Ascending aorta (tissue), 2 donors: ENCODE measurements around the gene PIH1D2. TPM values are rescaled to one million over a fixed set of nuclear protein-coding genes. Genes with fewer than 3 reads are reported as not detected.
"Not testable (repeated sequence)": the region's sequence is repeated elsewhere in the genome, so short reads cannot be mapped to it uniquely, and the experiment has no call there.

ENCODE experiments used
- DNase-seq, 2 donors: peaks; one replicate each; pipeline ENCODE4 v3.0.0-alpha.2; 2019; ENCODE audit warnings: low spot score in 2 of 2
- H3K27ac ChIP-seq, 2 donors: fragments of 200-600 bp; sonication (generic); one replicate each; pipeline ENCODE4 v1.5.1; 2016 to 2017; ENCODE audit warnings: mild to moderate bottlenecking in 1 of 2
- H3K27me3 ChIP-seq: fragments of 200-600 bp; sonication (generic); one replicate; pipeline ENCODE4 v1.5.1; 2017
- H3K36me3 ChIP-seq, 2 donors: fragments of 200-600 bp; sonication (generic); one replicate each; pipeline ENCODE4 v1.5.1; 2016
- H3K4me1 ChIP-seq, 2 donors: fragments of 200-600 bp; sonication (generic); one replicate each; pipeline ENCODE4 v1.5.1; 2016 to 2017; ENCODE audit warnings: mild to moderate bottlenecking in 1 of 2
- H3K4me3 ChIP-seq, 2 donors: fragments of 200-600 bp; sonication (generic); one replicate each; pipeline ENCODE4 v1.5.1; 2016 to 2017; ENCODE audit warnings: mild to moderate bottlenecking in 1 of 2
- H3K9me3 ChIP-seq, 2 donors: fragments of 200-600 bp; sonication (generic); one replicate each; pipeline ENCODE4 v1.5.1; 2016
- CTCF ChIP-seq, 3 experiments: fragments of 200-600 bp in 2 of 3; fragments of 450-650 bp in 1 of 3; sonication (generic) in 2 of 3; IDR thresholded peaks; one replicate each; pipeline ENCODE4 v1.5.1; 2016 to 2019; ENCODE audit warnings: antibody characterized with exemption in 3 of 3, mild to moderate bottlenecking in 1 of 3, moderate library complexity in 1 of 3
- intact Hi-C: fragments of 100-400 bp; cut with DNase I; formaldehyde crosslinking; loops from one replicate; pipeline ENCODE4 v1.15.1; 2023
- total RNA-seq: library from RNA; depleted of rRNA; stranded (reverse); fragments of >200 nt; gene quantifications from one replicate; pipeline ENCODE4 v1.1.0, GENCODE V29; 2016

PIH1D2 gene
- total RNA-seq, 1 donor from 2014 or later: not detected

- Histone ChIP-seq H3K27ac (no peak overlapping the region), H3K9me3 (no peaks in the 10 kb centered on the region), H3K4me1 (peaks cover 0 to 4% of the 10 kb centered on the region in 2 donors), H3K27me3 (no peaks in the 10 kb centered on the region), H3K36me3 (peaks cover 33 to 35% of the 10 kb centered on the region in 2 donors), H3K4me3 (no peak overlapping the region)
- no peak for DNase-seq
- intact Hi-C loops: no loop called here
- TF ChIP-seq CTCF (IDR thresholded peaks at IDR 0.05): no peak
Observed at GRCh38 chr11:112051768-112052167, 22.0 kb downstream of the PIH1D2 start.

GRCh38 chr11:112050721-112051120 is 23.1 kb downstream of the PIH1D2 start:
- intact Hi-C loops: no loop called here
- peaks cover 37 to 45% of the 10 kb centered on the region in 2 donors for H3K36me3 ChIP-seq
- H3K4me1 ChIP-seq: peaks cover 0 to 4% of the 10 kb centered on the region in 2 donors

GRCh38 chr11:112049777-112050176 is 24.0 kb downstream of the PIH1D2 start:
- no peak overlapping the region for H3K27ac ChIP-seq
- no peak overlapping the region for H3K4me3 ChIP-seq
- peaks cover 0 to 4% of the 10 kb centered on the region in 2 donors for H3K4me1 ChIP-seq
- no peaks in the 10 kb centered on the region for H3K9me3 ChIP-seq
- intact Hi-C loops: no loop called here
- TF ChIP-seq CTCF (IDR thresholded peaks at IDR 0.05): no peak
- no peaks in the 10 kb centered on the region for H3K27me3 ChIP-seq
- DNase-seq: no peak
- peaks cover 43 to 55% of the 10 kb centered on the region in 2 donors for H3K36me3 ChIP-seq

More at GRCh38 chr11:112050721-112051120, 23.1 kb downstream of the PIH1D2 start:
- no peak for DNase-seq
- TF ChIP-seq CTCF (IDR thresholded peaks at IDR 0.05): no peak
- Histone ChIP-seq H3K9me3 (no peaks in the 10 kb centered on the region), H3K27me3 (no peaks in the 10 kb centered on the region), H3K4me3 (no peak overlapping the region), H3K27ac (no peak overlapping the region)

- intact Hi-C loops, DNase-seq, H3K4me3 ChIP-seq, H3K27me3 ChIP-seq, H3K9me3 ChIP-seq, H3K4me1 ChIP-seq: not testable (repeated sequence)
- Histone ChIP-seq H3K36me3 (peaks cover 45 to 60% of the 10 kb centered on the region in 2 donors), H3K27ac (peak overlapping the region; percentile 21 to 62)
Observed at GRCh38 chr11:112048256-112048655, 25.6 kb downstream of the PIH1D2 start.

- H3K4me1 ChIP-seq, H3K27me3 ChIP-seq, H3K4me3 ChIP-seq, H3K9me3 ChIP-seq, DNase-seq, intact Hi-C loops, H3K27ac ChIP-seq: not testable (repeated sequence)
- H3K36me3 ChIP-seq: peaks cover 41 to 49% of the 10 kb centered on the region in 2 donors
Observed at GRCh38 chr11:112046647-112047046, 27.2 kb downstream of the PIH1D2 start.

GRCh38 chr11:112044961-112045360 is 28.9 kb downstream of the PIH1D2 start:
- no peaks in the 10 kb centered on the region for H3K9me3 ChIP-seq
- intact Hi-C loops: no loop called here
- peaks cover 36 to 41% of the 10 kb centered on the region in 2 donors for H3K36me3 ChIP-seq
- no peak for DNase-seq
- peaks cover 0 to 4% of the 10 kb centered on the region in 2 donors for H3K4me1 ChIP-seq
- H3K4me3 ChIP-seq: no peak overlapping the region
- H3K27me3 ChIP-seq: no peaks in the 10 kb centered on the region
- no peak for TF ChIP-seq CTCF (IDR thresholded peaks at IDR 0.05)
- no peak overlapping the region for H3K27ac ChIP-seq

GRCh38 chr11:112042961-112043304 is 30.9 kb downstream of the PIH1D2 start:
- intact Hi-C loops: no loop called here
- H3K4me1 ChIP-seq: no peaks in the 10 kb centered on the region
- no peak for DNase-seq
- no peak for TF ChIP-seq CTCF (IDR thresholded peaks at IDR 0.05)
- no peak overlapping the region for H3K27ac ChIP-seq
- no peaks in the 10 kb centered on the region for H3K27me3 ChIP-seq
- no peaks in the 10 kb centered on the region for H3K9me3 ChIP-seq
- H3K4me3 ChIP-seq: no peak overlapping the region
- H3K36me3 ChIP-seq: peaks cover 52 to 55% of the 10 kb centered on the region in 2 donors
